Globus pallidus (tissue), 1 donor: ENCODE results near the gene HMHB1.
A peak's percentile ranks its signal among the peaks of the same experiment; 100 is the strongest.
"Not testable (repeated sequence)": the region's sequence is repeated elsewhere in the genome, so short reads cannot be mapped to it uniquely, and the experiment has no call there.

Experiments used
- DNase-seq: peaks from one replicate; pipeline ENCODE4 v3.0.0-alpha.2; 2015; ENCODE audit warnings: low spot score

HMHB1 gene

DNA sequence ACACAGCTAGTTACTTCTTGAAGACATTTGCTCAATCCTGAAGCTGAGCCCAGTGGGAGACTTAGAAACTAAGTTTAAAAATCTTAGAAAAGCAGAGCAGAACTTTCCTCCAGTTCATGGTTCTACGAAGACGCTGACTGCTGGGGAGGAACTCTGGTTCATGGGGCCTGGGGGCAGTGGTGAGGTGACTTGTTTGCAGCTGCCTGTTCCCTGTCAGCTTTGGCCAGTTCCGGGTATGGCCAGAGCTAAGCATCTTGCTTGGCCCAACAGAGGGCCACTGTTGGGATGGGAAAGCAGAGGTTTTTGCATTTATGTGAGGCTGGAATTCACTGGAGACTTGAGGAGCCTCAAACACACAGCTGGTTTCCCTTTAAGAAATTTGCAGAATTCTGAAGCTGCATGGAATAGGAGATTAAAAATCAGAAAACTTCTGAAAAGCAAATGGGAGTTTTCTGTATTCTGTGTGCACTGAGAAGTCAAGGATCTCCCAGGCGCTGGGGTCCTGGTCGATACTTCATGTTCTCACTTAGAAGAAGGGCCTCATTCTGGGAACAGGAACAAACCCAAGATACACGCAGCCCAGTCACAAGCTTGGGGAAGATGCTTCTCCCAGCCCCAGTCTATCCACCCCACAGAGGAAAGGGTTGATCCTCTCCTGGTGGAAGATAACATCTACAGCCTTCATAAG is 10.6 kb upstream of the HMHB1 start:
- DNase-seq, result no peak

DNA sequence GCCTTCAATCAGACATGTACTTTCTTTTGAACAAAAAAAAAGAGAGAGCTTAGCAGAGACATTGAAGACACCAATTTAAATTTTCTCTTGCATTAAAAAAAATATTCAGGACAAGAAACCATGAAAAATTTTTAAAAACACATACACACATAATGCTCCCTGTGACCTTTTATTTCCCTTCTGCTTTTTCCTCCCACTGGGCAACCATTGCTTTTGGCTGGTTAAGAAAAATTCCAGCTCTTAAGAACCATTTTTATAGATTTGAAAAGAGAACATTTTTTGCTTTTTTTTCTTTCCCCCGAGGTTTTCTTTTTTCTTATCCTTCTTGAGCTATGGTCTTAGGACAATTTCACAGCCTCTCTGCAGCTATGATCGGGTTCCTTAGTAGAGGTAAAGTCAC is 6.1 kb upstream of the HMHB1 start:
- DNase-seq, result no peak

DNA sequence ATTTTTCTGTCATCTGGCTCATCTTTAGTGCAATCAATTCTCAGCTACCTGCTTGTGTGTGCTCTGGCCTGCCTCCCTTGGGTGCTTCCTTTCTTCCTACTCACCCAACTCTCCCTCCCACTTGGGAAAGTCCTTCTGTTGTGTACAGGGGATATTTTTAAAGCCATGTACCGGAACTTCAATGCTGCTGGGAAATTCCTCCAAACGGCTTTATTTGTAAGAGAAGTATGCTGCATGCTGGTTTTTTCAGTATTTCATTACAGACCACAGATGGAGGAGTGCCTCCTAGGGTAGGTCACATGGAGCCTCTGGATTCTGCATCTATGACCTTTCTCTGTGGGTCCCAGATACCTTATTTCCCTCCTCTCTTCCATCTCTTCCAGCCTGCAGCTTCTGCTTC is 5.4 kb upstream of the HMHB1 start:
- DNase-seq, result no peak

DNA sequence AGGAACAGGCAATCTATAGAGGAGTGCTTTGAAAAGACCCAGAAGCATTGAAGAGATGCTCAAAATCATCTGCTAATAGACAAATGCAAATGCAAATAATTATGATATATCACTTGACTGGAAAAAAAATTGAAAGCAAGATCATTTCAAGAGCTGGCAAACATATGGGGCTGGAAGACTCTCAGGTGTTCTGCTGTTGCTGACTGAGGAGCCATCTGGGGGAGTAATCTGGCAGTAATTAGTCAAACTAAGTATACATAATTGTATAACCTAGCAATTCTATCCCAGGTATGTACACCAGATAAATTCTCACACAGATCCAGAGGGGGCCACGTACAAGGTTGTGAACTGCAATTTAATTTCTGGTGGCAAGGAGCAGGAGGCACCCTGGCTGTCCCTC is 4.6 kb upstream of the HMHB1 start:
- no peak for DNase-seq

DNA sequence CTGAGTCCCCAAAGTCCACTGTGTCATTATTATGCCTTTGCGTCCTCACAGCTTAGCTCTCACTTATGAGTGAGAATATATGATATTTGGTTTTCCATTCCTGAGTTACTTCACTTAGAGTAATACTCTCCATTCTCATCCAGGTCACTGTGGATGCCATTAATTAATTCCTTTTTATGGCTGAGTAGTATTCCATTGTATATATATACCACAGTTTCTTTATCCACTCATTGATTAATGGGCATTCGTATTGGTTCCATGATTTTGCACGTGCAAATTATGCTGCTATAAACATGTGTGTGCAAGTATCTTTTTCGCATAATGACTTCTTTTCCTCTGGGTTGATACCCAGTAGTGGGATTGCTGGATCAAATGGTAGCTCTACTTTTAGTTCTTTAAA is 4.4 kb downstream of the HMHB1 start:
- not testable (repeated sequence) for DNase-seq

DNA sequence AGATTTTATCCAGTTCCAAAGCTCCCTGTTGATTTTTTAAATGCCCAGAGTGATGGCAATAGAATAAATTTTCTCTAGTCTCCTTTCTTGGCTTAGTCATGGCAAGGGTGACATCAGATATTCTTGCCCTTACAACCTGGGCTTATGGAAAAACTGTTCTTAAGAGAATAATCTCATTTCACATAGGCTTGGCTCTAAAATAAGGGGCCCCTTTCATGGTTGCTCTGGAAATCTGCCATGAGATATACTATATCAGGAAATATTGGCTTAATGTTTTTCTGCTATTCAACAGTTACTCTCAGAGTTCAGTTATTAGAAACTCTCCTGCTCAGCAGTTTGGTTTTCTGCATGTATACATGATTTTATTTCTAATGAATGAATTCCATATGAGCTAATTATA is 7.8 kb downstream of the HMHB1 start:
- no peak for DNase-seq

DNA sequence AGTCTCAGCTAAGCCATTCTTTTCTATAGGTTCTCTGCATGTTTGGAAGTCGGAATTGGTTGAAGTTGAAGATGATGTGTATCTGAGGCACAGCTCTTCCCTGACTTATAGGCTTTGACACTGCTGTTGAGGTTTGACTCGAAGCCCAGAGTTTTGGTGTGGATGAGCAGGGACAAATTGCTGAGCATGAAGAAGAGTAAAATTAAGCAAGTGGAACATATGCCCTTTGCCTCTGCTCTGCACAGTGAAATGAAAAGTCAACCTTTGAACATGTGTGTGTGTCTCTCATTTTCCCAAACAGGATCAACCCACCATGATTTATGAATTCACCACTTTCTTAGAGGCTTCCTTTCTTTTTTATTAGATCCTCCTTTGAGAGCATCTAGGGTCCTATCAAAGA is 8.5 kb downstream of the HMHB1 start:
- DNase-seq, result no peak

DNA sequence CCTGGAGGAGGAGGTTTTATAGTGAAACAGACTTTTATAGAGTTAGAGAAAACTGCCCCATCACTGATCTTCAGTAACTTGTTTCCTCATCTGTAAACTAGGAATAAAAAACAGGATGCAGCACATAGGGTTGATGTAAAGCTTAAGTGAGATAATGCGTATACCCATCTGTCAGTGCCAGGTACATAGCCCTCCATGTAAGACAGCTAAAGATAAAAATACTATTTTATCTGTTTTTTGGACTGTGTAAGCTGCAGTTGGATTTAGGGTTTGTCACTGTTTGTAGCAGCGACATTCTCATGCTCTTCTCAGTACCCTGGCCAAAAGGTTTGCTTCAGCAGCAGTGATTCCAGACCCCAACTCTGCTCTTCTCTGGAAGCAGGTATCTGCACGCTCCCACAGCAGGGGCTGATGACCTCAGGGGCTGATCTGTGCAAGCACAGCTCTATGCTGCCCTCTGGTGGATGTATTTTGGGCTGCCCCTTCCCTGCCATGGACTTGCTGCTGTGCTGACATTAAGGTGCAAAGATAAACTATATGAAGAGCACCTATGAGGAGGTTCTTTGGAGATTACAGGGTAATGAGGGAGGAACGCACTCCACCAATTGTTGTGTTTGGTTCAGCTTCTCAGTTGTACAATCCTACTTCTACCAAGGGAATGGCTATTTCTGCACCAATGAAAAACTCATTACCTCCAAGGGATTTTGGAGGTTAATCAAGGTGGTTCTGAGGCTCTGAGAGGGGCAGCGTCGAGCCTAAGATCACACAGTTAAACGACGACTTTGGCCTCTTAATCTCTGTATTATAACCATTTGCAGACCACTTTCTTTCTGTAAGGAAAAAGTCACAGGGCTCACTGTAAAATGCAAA is 13.1 kb downstream of the HMHB1 start:
- peak; percentile 66 for DNase-seq

DNA sequence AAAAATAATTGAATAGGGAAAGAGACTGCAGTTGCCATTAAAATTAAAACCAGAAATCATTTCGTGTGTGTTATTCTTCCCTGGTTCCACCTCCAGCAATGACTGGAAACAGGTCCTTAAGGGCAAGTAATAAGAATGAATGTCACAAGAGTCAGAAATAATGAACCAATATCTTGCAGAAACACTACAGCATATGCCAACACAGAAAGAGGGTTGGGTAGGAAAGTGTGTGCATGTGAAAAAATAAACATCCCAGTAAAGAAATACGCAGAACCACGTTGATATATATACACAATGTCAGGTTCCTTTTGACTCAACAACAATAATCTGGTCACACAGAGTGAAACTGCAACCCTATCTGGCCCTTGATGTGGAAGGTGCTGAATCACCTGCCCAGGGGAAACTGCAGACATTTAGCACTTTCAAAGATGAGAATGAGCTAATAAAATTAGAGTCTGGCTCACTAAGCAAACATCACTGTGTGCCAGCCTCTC is 15.0 kb downstream of the HMHB1 start:
- DNase-seq, result no peak

DNA sequence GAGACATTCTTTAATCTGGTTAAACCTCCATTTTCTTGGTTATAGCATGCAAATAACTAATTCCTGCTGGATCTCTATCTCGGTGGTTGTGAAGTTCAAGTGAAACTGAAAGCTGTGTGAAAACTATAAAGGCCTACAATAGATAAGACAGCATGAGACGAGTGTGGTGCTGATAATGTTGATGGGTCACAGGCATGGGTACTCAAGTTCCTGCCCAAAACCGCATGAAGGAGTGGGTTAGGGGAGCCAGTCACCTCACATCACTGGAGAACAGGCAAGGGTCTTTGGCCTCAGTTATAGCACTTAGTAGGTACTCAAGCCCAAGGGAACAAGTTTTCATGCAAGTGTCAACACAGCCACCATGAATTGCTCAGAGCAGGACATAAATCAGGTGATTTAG is 16.7 kb downstream of the HMHB1 start:
- no peak for DNase-seq

DNA sequence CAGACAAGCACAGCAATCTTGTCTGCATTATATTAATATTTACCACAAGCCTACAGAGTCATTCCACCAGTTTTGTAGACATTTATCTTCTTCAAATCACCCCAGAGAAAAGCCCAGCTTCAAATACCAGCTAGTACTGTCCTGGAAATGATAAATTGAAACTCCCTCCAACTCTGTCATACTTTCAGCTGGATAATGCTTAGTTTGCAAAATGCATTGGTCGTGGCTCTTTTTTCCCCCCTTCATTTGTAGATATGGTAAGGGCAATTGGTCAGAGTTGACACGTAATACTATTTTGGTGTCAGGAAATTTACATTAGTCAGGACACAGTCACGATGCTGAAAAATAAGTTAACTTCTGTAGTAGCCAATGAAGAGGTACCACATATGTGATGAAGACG is 21.2 kb downstream of the HMHB1 start:
- DNase-seq, result no peak

DNA sequence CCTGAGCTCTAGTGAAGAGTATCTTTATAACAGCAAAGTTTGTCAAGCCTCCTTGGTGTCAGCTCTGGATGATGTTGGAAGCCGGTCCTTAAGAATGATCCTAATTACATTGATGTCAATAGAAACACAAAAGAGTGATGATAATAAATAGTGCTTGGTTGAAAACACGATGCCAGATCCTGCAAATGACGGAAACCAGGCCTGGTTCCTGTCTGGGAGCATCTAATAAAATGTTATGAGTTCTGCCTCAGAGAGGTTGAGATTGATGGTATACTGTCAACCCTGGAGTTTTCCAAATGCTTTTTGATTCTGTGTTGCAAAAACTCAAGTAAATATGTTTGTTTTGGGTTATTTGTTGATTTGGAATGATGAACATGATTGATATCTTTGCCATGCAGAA is 23.3 kb downstream of the HMHB1 start:
- no peak for DNase-seq

DNA sequence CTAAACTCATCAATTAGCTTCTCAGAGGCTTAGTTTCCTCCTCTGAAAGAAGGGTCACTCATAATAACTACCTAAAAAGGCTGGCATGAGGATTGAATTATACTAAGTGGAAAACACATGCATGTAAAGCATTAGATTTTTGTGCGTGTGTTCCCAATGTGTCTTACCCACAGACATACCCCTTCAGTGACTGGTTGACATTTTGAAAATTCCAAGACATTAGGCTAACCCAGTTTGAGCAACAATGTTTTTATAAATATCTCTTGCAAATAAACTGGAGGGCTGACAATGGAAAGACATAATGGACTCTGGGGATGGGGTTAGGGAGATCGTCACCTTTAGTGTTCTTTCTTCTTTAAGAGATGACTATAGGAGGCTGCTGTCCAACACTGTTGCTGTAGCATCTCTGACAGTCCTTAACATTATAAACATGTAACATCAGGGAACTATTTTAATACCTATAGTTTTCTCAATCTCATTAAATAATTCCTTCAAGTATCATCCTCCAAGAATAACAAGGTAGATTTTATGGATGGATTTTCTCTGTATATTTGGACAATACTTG is 24.3 kb downstream of the HMHB1 start:
- no peak for DNase-seq

DNA sequence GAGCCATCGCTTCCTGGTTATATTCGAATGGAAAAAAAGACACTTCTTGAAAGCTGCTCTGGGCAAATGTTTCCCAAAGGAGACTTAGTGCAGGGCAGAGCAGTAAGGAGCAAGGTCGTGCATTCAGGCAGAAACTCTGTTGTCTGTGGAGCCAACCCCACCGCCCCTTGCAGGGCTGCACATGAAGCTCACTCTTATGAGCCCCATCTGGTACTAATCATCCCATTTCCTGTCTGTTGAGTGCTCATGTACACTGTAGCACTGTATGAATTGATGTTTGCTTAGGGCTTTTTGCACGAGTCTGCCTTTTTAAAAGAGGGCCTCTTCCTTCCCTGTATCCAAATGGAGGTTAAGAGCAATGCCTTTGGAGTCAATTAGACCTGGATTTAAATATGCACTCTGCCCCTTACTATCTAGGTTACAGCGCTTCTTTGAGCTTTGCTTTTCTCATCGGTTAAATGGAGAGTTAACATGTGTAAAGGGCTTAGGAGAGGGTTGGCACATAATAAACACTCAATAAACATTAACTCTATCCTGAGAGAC is 25.4 kb downstream of the HMHB1 start:
- no peak for DNase-seq

DNA sequence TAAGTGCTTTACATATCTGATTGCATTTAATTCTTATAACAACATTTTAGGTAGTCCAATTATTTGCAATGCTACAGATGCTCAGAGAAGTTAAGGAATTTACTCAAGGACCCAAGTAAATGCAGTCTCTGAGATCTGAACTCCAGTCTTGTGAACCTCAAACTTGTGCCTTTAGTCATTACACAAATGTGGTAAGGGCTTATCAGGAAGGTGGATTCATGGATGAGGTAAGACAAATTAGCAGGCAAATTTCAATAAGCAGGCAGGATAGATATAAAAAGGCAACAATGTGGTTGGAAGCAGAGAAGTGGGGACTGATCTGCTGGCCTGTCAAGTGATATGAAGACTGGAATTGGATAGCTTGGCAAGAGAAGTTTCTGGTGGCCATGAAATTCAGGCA is 29.5 kb downstream of the HMHB1 start:
- no peak for DNase-seq

DNA sequence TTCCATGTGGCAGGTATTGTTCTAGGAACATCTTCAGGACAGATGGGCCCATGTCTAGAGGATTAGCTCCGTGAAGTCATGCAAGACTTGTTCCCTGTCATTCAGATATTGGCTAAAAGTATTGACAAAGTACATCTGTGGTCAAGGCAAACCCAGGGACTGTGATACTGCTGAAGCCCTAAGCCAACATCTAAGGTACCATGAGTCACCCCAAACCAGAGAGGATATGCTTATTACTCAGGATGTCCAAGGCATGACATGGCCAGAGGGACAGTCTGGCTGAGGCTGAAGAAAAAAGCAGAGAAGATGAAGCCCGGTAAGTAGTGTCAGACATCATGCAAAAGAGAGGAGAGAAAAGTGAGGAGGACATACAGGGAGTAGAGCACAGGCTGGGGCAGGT is 31.0 kb downstream of the HMHB1 start:
- DNase-seq, result no peak

DNA sequence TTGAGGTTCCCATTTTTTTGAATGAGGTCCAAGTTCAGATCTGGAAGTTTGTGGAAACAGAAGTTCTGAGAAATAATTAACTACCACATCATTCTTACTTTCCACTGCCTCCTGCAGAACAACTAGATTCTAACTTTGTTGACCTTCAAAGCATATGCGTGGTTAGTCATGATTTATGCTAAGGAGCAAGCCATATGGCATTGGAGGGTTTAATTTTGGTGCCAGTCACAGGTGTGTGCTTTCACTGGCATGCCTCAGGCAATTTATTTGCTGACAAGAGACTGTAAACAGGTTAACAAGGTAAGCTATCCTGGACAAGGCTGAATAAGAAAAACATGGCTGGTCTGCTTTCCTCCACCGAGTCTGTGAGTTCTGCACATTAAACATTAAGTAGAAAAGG is 31.5 kb downstream of the HMHB1 start:
- DNase-seq, result no peak

DNA sequence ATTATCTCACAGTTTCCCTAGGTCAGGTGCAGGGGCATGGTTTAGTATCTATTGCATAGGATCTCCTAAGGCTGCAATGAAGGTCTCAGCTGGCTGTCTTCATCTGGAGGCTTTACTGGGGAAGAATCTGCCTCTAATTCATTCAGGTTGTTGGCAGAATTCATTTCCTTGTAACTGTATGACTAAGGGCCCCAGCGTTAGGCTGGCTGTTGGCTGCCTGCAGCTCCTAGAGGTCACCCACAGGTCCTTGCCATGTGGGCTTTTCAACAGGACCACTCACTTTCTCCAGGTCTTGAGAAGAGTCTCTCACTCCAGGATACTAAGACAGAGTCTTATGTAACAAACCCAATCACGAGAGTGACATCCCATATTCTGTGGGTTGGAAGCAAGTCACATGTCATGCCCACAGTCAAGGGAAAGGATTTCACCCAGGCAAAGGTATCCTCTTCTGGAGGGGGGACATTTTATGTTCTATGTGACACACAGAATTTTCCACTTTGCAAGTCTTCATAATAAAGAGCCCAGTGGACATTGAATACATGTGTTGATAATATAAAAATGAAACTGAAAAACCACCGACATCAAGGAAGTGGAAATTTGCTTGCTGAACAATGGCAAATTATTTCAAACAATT is 38.2 kb downstream of the HMHB1 start:
- DNase-seq, result no peak

DNA sequence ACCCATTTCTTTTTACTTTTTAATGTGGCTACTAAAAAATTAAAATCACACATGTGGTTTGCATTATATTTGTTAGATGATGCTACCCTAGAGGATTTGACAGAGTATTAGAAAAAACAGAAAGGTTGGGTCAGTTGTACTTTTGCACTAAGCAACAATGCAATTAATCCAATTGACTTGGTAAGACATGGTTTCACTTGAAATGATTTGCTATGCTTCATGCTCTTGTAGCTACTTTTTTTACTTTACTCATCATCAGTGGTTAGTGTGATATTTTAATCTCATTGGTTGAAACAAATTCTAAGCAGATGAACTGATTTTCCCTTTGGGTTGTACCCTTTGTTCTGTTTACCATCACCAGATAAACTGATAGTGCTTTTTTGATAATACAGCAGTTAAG is 39.4 kb downstream of the HMHB1 start:
- no peak for DNase-seq

DNA sequence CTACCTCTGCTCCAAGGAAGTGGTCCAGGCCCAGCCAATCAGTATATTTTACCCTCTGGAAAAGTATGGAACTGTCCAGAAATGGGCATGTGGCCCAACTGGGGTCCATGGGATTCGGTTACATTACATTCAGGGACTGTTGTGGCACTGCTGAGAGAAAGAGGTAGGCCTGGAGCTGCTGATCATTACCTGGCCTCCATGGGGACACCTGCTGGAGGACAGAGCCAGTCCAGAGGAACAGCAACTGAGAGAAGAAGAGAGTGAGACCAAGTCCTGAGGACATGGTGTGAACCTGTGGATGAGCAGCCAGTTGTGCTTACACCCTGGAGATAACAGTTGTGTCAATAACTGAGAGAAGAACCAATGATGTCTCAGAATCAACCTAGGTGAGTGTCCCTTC is 48.2 kb downstream of the HMHB1 start:
- DNase-seq, result no peak

DNA sequence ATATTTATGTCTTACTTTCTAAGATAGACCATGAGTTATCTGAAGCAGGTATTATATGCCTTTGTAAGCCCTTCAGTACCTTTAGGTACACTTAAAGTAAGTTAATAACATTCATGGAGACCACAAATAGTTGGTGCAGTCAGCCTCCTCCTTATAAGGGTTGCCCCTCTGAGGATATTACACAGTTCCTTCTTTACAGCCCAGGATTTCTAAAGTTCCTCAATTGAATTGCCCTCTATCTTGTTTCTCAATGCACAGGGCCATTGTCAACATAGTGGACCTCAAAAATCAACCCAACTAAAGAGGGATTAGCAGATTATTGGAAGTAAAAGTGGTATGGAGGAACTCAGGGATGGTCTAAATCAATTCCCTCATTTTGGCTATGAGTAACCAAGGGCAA is 50.3 kb downstream of the HMHB1 start:
- no peak for DNase-seq

DNA sequence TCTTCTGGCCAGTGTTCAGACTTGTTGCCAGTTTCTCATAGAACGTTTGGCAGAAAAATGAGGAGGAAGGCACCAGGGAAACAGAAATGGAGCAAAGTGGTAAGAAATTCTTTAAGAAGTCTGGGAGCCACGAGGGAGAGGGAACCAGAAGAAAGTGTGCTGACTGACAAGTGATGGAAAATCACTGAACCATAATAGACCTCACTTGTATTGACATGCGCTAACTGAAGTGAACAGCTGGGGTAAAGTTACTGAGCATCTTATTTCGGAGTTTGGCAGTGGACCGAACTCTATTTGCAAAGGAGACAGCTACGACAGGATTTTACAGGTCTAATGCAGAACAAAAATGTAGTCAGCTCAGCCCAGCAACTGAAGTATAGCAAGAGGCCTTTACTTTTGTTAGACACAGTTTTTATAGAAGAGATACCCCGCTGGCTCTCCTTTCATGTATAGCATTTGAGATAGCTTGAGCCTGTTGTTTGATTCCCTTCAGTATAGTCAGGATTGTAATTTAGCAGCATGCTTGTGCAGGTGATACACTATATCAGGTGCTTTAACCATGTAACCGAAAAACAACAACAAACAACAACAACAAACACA is 53.6 kb downstream of the HMHB1 start:
- peak; percentile 20 for DNase-seq
